NCI-H82 (cell line): ENCODE results near the gene GRIK4.

Source experiments
- DNase-seq: peaks from one replicate; lab custom pipeline; 2025; lab: John Stamatoyannopoulos, UW

Gene GRIK4

DNA sequence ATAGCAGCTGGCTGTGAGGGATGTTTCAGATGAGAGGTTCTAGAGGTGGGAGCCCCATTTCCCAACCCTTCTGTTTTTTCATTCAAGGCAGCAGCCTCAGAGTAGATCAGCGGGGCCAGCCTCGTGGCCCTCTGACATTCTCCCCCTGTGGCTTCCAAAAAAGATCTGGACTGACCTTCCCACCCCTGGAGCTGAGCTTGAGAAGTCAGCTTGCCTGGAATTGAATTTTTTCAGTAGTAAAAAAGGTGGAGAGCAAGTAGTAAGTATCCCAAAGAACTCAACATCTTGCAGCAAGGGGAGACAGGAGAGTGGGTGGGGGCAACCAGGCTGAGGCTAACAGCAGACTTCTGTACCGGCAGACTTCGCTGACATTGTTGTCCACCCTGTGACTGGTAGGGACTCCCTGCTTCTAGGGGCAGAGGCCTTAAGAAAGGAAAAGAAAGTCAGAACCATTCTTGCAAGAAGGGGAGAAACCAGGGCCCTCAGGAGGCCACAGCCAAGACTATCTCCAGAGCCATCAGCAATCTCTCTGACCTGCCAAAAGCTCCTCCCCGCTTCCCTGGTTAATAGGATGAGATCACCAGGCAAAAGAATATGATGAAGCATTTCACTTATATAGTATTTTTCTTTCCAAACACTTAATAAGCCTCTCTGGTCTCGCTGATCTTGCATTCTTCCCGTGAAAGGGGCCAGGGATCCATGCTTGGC lies 2.0 kb upstream of the GRIK4 start:
- DNase-seq = no peak

- no peak for DNase-seq
These were observed 987 bp upstream of the GRIK4 start for GRCh38 chr11:120510406-120511115.

- DNase-seq = peak; percentile 13
These were observed 531 bp downstream of the GRIK4 start for GRCh38 chr11:120511820-120512738.

- DNase-seq = no peak
These were observed 1.3 kb downstream of the GRIK4 start for GRCh38 chr11:120512739-120513435.

- no peak for DNase-seq
These were observed 2.1 kb downstream of the GRIK4 start for GRCh38 chr11:120513436-120514315.

GRCh38 chr11:120514541-120515121 lies 3.1 kb downstream of the GRIK4 start:
- no peak for DNase-seq

DNA sequence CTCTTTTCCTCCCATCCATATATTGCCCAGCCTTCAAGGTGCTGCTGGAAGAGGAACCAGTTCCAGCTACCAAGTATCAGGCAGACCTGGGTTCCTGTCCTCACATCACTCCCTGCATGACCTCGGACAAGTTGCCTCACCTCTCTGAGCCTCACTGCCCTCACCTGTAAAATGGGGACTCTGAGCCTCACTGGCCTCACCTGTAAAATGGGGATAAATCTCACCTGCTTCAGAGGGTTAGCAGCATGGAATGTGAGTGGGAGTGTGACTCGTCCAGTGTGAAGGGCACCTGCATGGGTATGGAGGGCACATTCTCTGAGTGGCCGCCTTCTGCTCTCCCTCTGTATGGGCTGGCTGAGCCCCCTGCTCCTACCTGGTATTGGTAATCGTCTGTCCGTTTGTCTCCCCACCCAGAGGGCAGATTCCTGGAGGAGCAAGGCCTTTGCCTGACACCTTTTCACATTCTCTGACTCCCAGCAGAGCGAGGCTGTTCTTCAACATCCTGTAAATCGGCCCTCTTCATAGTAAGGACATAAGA lies 3.7 kb downstream of the GRIK4 start:
- DNase-seq = no peak

GRCh38 chr11:120516461-120517389 lies 5.2 kb downstream of the GRIK4 start:
- peak; percentile 86 for DNase-seq

GRCh38 chr11:120517390-120517761 lies 5.8 kb downstream of the GRIK4 start:
- no peak for DNase-seq

- DNase-seq = no peak
These were observed 6.3 kb downstream of the GRIK4 start for GRCh38 chr11:120517801-120518291.

- DNase-seq = no peak
These were observed 6.8 kb downstream of the GRIK4 start for GRCh38 chr11:120518356-120518755.

- DNase-seq = no peak
These were observed 7.9 kb downstream of the GRIK4 start for GRCh38 chr11:120519474-120519873.

GRCh38 chr11:120520091-120520822 lies 8.7 kb downstream of the GRIK4 start:
- DNase-seq = no peak

DNA sequence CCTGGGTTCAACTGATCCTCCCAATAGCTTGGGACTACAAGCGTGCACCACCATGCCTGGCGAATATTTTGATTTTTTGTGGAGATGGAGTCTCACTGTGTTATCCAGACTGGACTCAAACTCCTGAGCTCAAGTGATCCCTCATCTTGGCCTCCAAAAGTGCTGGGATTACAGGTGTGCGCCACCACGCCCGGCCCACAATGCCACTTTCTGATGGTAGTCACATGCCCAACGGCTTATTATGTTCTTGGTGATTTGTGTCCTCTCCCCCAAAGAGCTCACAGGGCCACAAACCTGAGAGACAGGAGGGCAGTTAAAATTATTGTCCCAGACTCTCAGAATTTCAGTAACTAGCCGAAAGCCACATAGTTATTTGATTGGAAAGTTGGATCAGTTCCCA lies 9.6 kb downstream of the GRIK4 start:
- no peak for DNase-seq

GRCh38 chr11:120522021-120522420 lies 10.5 kb downstream of the GRIK4 start:
- no peak for DNase-seq

GRCh38 chr11:120522736-120523135 lies 11.2 kb downstream of the GRIK4 start:
- no peak for DNase-seq

GRCh38 chr11:120523196-120523595 lies 11.6 kb downstream of the GRIK4 start:
- no peak for DNase-seq

GRCh38 chr11:120524536-120525085 lies 13.1 kb downstream of the GRIK4 start:
- DNase-seq = no peak
